Neutrophil (primary cell): Measurements from ENCODE around the gene MOV10L1.
"Not testable (repeated sequence)": the region's sequence is repeated elsewhere in the genome, so short reads cannot be mapped to it uniquely, and the experiment has no call there.

ENCODE experiments used
- H3K27ac ChIP-seq: fragments of 200-600 bp; sonication (generic); 2 replicates; pipeline ENCODE4 v1.5.1; 2016; ENCODE audit warnings: mild to moderate bottlenecking, moderate library complexity
- H3K27me3 ChIP-seq: fragments of 200-600 bp; sonication (generic); 2 replicates; pipeline ENCODE4 v1.6.0; 2016; ENCODE audit warnings: mild to moderate bottlenecking
- H3K36me3 ChIP-seq: fragments of 200-600 bp; sonication (generic); 2 replicates; pipeline ENCODE4 v1.5.1; 2017
- H3K4me1 ChIP-seq, 2 experiments: fragments of 200-600 bp in 1 of 2; sonication (generic) in 1 of 2; 1 replicate in 1 of 2; 2 replicates in 1 of 2; pipeline versions ENCODE4 v1.5.1 to v1.6.1; 2013 to 2016; ENCODE audit warnings: low read depth in 1 of 2, low read length in 1 of 2, mild to moderate bottlenecking in 1 of 2, moderate library complexity in 1 of 2; ENCODE audit not compliant: control insufficient read depth in 1 of 2, insufficient read depth in 1 of 2
- H3K4me3 ChIP-seq, 2 experiments: fragments of 200-600 bp in 1 of 2; sonication (generic) in 1 of 2; 1 replicate in 1 of 2; 2 replicates in 1 of 2; pipeline ENCODE4 v1.5.1; 2013 to 2016; ENCODE audit warnings: low read depth in 1 of 2, low read length in 1 of 2, mild to moderate bottlenecking in 1 of 2, moderate library complexity in 1 of 2
- H3K9me3 ChIP-seq: fragments of 200-600 bp; sonication (generic); 2 replicates; pipeline ENCODE4 v1.5.1; 2016
- CTCF ChIP-seq: fragments of 200-600 bp; sonication (generic); IDR thresholded peaks from 2 replicates; pipeline ENCODE4 v1.5.1; 2016; ENCODE audit warnings: antibody characterized with exemption

MOV10L1 gene

DNA sequence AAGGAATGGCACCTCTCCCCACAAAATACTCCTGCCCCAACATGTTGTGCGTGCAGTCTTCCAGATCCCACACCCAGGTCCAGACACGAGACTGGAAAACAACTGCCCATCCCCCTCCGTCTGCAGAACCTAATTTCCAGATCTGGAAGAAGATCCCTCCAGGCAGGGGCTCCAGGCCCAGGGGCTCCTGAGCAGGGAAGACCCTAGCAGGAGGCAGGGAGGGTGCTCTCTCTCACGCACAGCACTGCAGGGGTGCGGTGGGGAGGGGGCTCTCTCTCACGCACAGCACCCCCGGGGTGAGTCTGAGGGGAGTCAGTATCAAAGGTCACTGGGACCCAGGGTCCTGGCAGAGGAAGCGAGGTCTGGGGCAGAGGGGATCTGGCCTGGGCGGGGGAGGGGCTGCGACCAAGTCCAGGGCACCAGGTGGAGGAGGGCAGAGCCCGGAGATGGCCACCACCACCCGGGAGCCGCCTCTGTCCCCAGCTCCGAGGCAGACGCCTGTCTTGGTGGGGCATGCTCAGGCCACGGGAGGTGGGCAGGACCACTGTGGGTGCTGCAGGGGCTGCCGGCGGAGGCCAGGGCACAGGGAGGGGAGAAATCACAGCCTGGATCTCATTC lies 6.2 kb upstream of the MOV10L1 start:
- peaks cover 16% of the 10 kb centered on the region for H3K36me3 ChIP-seq
- no peak overlapping the region for H3K4me3 ChIP-seq
- peaks cover 0 to 21% of the 10 kb centered on the region in 2 experiments for H3K4me1 ChIP-seq
- no peak overlapping the region for H3K27ac ChIP-seq
- H3K9me3 ChIP-seq: peaks cover 11% of the 10 kb centered on the region
- no peak for TF ChIP-seq CTCF
- H3K27me3 ChIP-seq: no peaks in the 10 kb centered on the region

- Histone ChIP-seq H3K9me3 (peaks cover 11% of the 10 kb centered on the region), H3K4me1 (peaks cover 0 to 21% of the 10 kb centered on the region in 2 experiments), H3K27ac (no peak overlapping the region), H3K27me3 (no peaks in the 10 kb centered on the region), H3K36me3 (peaks cover 11% of the 10 kb centered on the region), H3K4me3 (peak overlapping the region in 1 of 2 experiments; percentile 50)
- no peak for TF ChIP-seq CTCF
Observed at GRCh38 chr22:50084080-50084477, 5.7 kb upstream of the MOV10L1 start.

- H3K9me3 ChIP-seq: peaks cover 11% of the 10 kb centered on the region
- no peak overlapping the region for H3K27ac ChIP-seq
- H3K27me3 ChIP-seq: no peaks in the 10 kb centered on the region
- peaks cover 9% of the 10 kb centered on the region for H3K36me3 ChIP-seq
- peaks cover 0 to 21% of the 10 kb centered on the region in 2 experiments for H3K4me1 ChIP-seq
- H3K4me3 ChIP-seq: peak overlapping the region in 1 of 2 experiments; percentile 50
- no peak for TF ChIP-seq CTCF
Observed at GRCh38 chr22:50084614-50085021, 5.2 kb upstream of the MOV10L1 start.

DNA sequence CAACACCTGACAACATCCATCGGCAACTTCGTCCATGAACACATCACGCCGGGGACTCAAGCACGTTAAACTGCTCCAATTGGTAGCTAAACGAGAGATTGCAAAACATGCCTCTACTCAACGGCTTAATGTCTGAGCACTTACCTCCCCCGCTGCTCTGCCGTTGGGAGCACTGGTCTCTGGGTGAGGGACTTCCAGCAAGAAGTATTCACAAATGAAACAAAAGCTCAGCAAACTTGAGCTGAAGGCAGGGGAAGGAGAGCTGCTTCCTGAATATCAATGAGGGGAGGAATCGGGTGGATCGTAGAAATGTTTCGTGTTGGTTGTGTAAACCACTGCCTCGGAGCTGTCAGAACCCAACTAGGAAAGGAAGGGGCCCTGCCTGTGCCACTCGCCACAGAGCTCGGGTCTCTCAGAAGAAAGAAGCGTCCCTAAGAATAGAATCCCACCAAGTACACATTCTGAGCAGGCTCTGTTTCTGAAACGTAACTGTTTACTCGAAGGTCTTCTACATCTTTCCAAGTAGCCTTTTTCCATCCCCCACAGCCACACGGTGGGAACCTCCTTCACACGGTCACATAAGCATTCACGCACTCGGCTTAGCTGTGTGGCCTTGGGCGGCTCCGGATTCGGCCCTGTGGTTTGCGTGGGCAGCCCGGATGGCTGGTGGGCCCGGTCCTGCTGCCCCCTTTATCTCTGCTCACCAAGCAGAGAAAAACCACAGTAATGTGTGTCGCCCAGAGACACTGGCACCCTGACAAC lies 4.4 kb upstream of the MOV10L1 start, which contains the start of gene MLC1:
Gene MLC1, minus strand, starts transcription at position 216 of the 762 bp plus-strand sequence. CDS start 524 bp downstream, outside the sequence.
- H3K27ac ChIP-seq: peak within 1 kb of the TSS; percentile 54

GRCh38 chr22:50086526-50086925 lies 3.3 kb upstream of the MOV10L1 start:
- Histone ChIP-seq H3K27me3 (no peaks in the 10 kb centered on the region), H3K4me3 (no peak overlapping the region), H3K9me3 (peaks cover 11% of the 10 kb centered on the region), H3K27ac (no peak overlapping the region), H3K4me1 (peaks cover 0 to 21% of the 10 kb centered on the region in 2 experiments), H3K36me3 (no peaks in the 10 kb centered on the region)
- TF ChIP-seq CTCF: no peak

More for the DNA sequence above, 4.4 kb upstream of the MOV10L1 start, which contains the start of gene MLC1:
- Histone ChIP-seq H3K4me1 (peaks cover 0 to 21% of the 10 kb centered on the region in 2 experiments), H3K4me3 (peak within 1 kb of the TSS in 1 of 2 experiments; percentile 50), H3K36me3 (peaks cover under 1% of the 10 kb centered on the region), H3K27me3 (no peaks in the 10 kb centered on the region), H3K9me3 (peaks cover 11% of the 10 kb centered on the region)
- TF ChIP-seq CTCF: no peak

DNA sequence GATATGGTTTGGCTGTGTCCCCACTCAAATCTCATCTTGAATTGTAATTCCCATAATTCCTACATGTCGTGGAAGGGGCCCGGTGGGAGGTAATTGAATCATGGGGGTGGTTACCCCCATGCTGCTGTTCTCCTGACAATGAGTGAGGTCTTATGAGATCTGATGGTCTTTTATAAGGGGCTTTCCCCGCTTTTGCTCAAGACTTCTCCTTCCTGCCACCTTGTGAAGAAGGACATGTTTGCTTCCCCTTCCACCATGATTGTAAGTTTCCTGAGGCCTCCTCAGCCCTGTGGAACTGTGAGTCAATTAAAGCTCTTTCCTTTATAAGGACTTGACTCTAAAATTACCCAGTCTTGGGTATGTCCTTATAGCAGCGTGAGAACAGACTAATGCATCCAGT lies 2.8 kb upstream of the MOV10L1 start:
- Histone ChIP-seq H3K9me3 (peaks cover 11% of the 10 kb centered on the region), H3K4me1 (peaks cover 0 to 21% of the 10 kb centered on the region in 2 experiments)
- not testable (repeated sequence) for H3K27me3 ChIP-seq, H3K27ac ChIP-seq, H3K36me3 ChIP-seq, H3K4me3 ChIP-seq
